ENCODE data around the gene FOXP1. TPM values are rescaled to one million over a fixed set of nuclear protein-coding genes. Genes with fewer than 3 reads are reported as not detected.

The FOXP1 gene
- polyA plus RNA-seq, 1 donor (not counting 4 experiments of a cell fraction or from before 2014, with no cell fraction given) = 14.6 TPM

GRCh38 chr3:71332813-71333212, 250.7 kb downstream of the FOXP1 start:
- no peak overlapping the region for H3K9ac ChIP-seq (ENCODE audit: control insufficient read depth, extremely low read depth, insufficient read depth, low read length)
- no peaks in the 10 kb centered on the region for H3K36me3 ChIP-seq (ENCODE audit: control insufficient read depth in 2 of 2, extremely low read depth in 1 of 2, insufficient read depth in 2 of 2, low read length in 2 of 2)
- no peaks in the 10 kb centered on the region for H3K79me2 ChIP-seq (ENCODE audit: control insufficient read depth, insufficient read depth, low read length)
- no peak overlapping the region for H3K27ac ChIP-seq (ENCODE audit: control insufficient read depth, insufficient read depth, low read length)
- TF ChIP-seq, protein P1, sequence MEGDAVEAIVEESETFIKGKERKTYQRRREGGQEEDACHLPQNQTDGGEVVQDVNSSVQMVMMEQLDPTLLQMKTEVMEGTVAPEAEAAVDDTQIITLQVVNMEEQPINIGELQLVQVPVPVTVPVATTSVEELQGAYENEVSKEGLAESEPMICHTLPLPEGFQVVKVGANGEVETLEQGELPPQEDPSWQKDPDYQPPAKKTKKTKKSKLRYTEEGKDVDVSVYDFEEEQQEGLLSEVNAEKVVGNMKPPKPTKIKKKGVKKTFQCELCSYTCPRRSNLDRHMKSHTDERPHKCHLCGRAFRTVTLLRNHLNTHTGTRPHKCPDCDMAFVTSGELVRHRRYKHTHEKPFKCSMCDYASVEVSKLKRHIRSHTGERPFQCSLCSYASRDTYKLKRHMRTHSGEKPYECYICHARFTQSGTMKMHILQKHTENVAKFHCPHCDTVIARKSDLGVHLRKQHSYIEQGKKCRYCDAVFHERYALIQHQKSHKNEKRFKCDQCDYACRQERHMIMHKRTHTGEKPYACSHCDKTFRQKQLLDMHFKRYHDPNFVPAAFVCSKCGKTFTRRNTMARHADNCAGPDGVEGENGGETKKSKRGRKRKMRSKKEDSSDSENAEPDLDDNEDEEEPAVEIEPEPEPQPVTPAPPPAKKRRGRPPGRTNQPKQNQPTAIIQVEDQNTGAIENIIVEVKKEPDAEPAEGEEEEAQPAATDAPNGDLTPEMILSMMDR (optimal IDR thresholded peaks at IDR 0.05 in 1 of 3, IDR thresholded peaks at IDR 0.05 in 1 of 3, conservative IDR thresholded peaks at IDR 0.05 in 1 of 3; ENCODE audit: extremely low read depth in 1 of 3, insufficient read depth in 2 of 3, low read length in 3 of 3) = no peak
- no peak for TF ChIP-seq EZH2 (IDR thresholded peaks at IDR 0.05; ENCODE audit: low read length)
- dilution Hi-C loops (cut with MboI; ENCODE audit: extremely low pct_ligation_motif_present, low sequenced_read_pairs) = no loop called here
- H3K4me3 ChIP-seq (ENCODE audit: control insufficient read depth in 2 of 3, extremely low read depth in 1 of 3, insufficient read depth in 2 of 3, low read depth in 1 of 3, low read length in 3 of 3) = no peak overlapping the region
- H3K27me3 ChIP-seq (ENCODE audit: control insufficient read depth, extremely low read depth, insufficient read depth, low read length) = no peaks in the 10 kb centered on the region
- DNase-seq (ENCODE audit: low read depth, low spot score) (no peak), FAIRE-seq (no peak)
- H4K20me1 ChIP-seq (ENCODE audit: control insufficient read depth, extremely low read depth, insufficient read depth, low read length) = no peaks in the 10 kb centered on the region
- no peak overlapping the region for H3K4me2 ChIP-seq (ENCODE audit: control insufficient read depth, extremely low read depth, insufficient read depth, low read depth, low read length)
- H3K4me1 ChIP-seq (ENCODE audit: control insufficient read depth, extremely low read depth, insufficient read depth, low read length) = no peaks in the 10 kb centered on the region
- no peaks in the 10 kb centered on the region for H3K9me3 ChIP-seq (ENCODE audit: control insufficient read depth, low read depth, low read length)
- no peaks in the 10 kb centered on the region for H3K9me1 ChIP-seq (ENCODE audit: control insufficient read depth, extremely low read depth, insufficient read depth, low read length)
- H2AFZ ChIP-seq (ENCODE audit: control insufficient read depth, low read length) = no peak overlapping the region

DNA sequence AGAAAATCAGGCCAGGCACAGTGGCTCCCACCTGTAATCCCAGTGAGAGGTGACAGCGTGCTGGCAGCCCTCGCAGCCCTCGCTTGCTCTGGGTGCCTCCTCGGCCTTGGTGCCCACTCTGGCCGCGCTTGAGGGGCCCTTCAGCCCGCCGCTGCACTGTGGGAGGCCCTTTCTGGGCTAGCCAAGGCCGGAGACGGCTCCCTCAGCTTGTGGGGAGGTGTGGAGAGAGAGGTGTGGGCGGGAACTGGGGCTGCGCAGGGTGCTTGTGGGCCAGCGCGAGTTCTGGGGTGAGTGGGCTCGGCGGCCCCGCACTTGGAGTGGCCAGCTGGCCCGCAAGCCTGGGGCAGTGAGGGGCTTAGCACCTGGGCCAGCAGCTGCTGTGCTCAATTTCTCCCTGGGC, 252.6 kb downstream of the FOXP1 start:
- no peak for TF ChIP-seq EZH2 (IDR thresholded peaks at IDR 0.05; ENCODE audit: low read length)
- TF ChIP-seq, protein P1 (optimal IDR thresholded peaks at IDR 0.05 in 1 of 3, IDR thresholded peaks at IDR 0.05 in 1 of 3, conservative IDR thresholded peaks at IDR 0.05 in 1 of 3; ENCODE audit: extremely low read depth in 1 of 3, insufficient read depth in 2 of 3, low read length in 3 of 3) = no peak
- Histone ChIP-seq H3K9me3 (ENCODE audit: control insufficient read depth, low read depth, low read length) (no peaks in the 10 kb centered on the region), H3K4me2 (ENCODE audit: control insufficient read depth, extremely low read depth, insufficient read depth, low read depth, low read length) (no peak overlapping the region), H2AFZ (ENCODE audit: control insufficient read depth, low read length) (no peak overlapping the region), H3K36me3 (ENCODE audit: control insufficient read depth in 2 of 2, extremely low read depth in 1 of 2, insufficient read depth in 2 of 2, low read length in 2 of 2) (no peaks in the 10 kb centered on the region), H4K20me1 (ENCODE audit: control insufficient read depth, extremely low read depth, insufficient read depth, low read length) (no peaks in the 10 kb centered on the region), H3K27me3 (ENCODE audit: control insufficient read depth, extremely low read depth, insufficient read depth, low read length) (no peaks in the 10 kb centered on the region), H3K79me2 (ENCODE audit: control insufficient read depth, insufficient read depth, low read length) (no peaks in the 10 kb centered on the region), H3K9ac (ENCODE audit: control insufficient read depth, extremely low read depth, insufficient read depth, low read length) (no peak overlapping the region), H3K9me1 (ENCODE audit: control insufficient read depth, extremely low read depth, insufficient read depth, low read length) (no peaks in the 10 kb centered on the region), H3K4me3 (ENCODE audit: control insufficient read depth in 2 of 3, extremely low read depth in 1 of 3, insufficient read depth in 2 of 3, low read depth in 1 of 3, low read length in 3 of 3) (no peak overlapping the region), H3K27ac (ENCODE audit: control insufficient read depth, insufficient read depth, low read length) (no peak overlapping the region), H3K4me1 (ENCODE audit: control insufficient read depth, extremely low read depth, insufficient read depth, low read length) (no peaks in the 10 kb centered on the region)
- DNase-seq (ENCODE audit: low read depth, low spot score) (no peak), FAIRE-seq (no peak)
- dilution Hi-C loops (cut with MboI; ENCODE audit: extremely low pct_ligation_motif_present, low sequenced_read_pairs) = no loop called here

Measured in keratinocyte (primary cell).